Panc1 (cell line): ENCODE results near the gene TBCK.

Experiments used
- CTCF ChIP-seq: fragments of 450-650 bp; IDR thresholded peaks from 2 replicates; pipeline ENCODE4 v1.5.1; 2017; ENCODE audit warnings: mild to moderate bottlenecking
- POLR2AphosphoS5 ChIP-seq: IDR thresholded peaks from 2 replicates; pipeline ENCODE4 v1.6.1; 2012; ENCODE audit warnings: mild to moderate bottlenecking, low read depth, low read length, moderate library complexity
- SIN3A ChIP-seq: IDR thresholded peaks from 2 replicates; pipeline ENCODE4 v1.6.1; 2012; ENCODE audit warnings: low read depth, mild to moderate bottlenecking, low read length, moderate library complexity, borderline replicate concordance; ENCODE audit not compliant: insufficient read depth
- TF ChIP-seq, protein P1 (sequence below), 2 experiments: IDR thresholded peaks; 2 replicates each; pipeline ENCODE4 v1.6.1; 2011 to 2012; ENCODE audit warnings: low read depth in 2 of 2, control low read depth in 1 of 2, low read length in 1 of 2, mild to moderate bottlenecking in 1 of 2, moderate library complexity in 1 of 2; ENCODE audit not compliant: insufficient read depth in 1 of 2

DNA sequence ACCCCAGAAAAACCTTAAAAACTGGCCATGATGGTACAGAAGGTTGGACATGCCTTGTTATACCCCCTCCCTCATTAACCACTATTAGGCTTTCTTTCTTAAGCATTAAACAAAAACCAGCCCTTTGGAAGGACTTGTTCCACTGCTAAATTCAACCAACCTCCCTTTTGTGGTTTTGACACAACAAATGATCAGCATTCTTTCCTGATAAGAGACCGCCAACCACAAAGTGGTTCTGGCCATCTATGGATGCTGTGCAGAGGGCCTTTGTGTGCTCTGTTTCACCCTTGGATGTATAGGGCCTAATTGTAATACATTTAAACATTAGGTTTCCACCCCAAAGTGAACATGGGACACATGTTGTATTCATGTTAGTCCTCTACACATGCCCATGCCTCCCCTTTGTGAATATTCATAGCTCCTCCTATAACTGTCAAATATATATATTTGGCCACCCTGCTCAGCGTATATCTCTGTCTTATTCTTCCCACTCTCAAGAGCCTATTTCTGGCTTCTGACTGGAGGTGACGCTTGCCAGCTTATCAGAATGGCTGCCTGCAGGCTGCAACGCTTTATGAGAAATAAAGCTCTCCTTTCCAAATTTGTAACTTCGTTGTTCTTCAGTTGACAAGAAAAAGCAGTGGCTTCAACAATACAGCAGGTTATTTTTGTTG, 294.1 kb downstream of the TBCK start:
- TF ChIP-seq, protein P1, sequence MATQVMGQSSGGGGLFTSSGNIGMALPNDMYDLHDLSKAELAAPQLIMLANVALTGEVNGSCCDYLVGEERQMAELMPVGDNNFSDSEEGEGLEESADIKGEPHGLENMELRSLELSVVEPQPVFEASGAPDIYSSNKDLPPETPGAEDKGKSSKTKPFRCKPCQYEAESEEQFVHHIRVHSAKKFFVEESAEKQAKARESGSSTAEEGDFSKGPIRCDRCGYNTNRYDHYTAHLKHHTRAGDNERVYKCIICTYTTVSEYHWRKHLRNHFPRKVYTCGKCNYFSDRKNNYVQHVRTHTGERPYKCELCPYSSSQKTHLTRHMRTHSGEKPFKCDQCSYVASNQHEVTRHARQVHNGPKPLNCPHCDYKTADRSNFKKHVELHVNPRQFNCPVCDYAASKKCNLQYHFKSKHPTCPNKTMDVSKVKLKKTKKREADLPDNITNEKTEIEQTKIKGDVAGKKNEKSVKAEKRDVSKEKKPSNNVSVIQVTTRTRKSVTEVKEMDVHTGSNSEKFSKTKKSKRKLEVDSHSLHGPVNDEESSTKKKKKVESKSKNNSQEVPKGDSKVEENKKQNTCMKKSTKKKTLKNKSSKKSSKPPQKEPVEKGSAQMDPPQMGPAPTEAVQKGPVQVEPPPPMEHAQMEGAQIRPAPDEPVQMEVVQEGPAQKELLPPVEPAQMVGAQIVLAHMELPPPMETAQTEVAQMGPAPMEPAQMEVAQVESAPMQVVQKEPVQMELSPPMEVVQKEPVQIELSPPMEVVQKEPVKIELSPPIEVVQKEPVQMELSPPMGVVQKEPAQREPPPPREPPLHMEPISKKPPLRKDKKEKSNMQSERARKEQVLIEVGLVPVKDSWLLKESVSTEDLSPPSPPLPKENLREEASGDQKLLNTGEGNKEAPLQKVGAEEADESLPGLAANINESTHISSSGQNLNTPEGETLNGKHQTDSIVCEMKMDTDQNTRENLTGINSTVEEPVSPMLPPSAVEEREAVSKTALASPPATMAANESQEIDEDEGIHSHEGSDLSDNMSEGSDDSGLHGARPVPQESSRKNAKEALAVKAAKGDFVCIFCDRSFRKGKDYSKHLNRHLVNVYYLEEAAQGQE (IDR thresholded peaks at IDR 0.05; ENCODE audit: insufficient read depth in 1 of 2, low read depth in 2 of 2, low read length in 1 of 2): no peak
- TF ChIP-seq POLR2AphosphoS5 (no peak), CTCF (no peak), SIN3A (no peak)
